ENCODE data around the gene CDC42BPG.

CDC42BPG gene

GRCh38 chr11:64878223-64878493, 33.7 kb upstream of the CDC42BPG start:
- peak in 1 of 2 experiments; percentile 55 for DNase-seq

DNA sequence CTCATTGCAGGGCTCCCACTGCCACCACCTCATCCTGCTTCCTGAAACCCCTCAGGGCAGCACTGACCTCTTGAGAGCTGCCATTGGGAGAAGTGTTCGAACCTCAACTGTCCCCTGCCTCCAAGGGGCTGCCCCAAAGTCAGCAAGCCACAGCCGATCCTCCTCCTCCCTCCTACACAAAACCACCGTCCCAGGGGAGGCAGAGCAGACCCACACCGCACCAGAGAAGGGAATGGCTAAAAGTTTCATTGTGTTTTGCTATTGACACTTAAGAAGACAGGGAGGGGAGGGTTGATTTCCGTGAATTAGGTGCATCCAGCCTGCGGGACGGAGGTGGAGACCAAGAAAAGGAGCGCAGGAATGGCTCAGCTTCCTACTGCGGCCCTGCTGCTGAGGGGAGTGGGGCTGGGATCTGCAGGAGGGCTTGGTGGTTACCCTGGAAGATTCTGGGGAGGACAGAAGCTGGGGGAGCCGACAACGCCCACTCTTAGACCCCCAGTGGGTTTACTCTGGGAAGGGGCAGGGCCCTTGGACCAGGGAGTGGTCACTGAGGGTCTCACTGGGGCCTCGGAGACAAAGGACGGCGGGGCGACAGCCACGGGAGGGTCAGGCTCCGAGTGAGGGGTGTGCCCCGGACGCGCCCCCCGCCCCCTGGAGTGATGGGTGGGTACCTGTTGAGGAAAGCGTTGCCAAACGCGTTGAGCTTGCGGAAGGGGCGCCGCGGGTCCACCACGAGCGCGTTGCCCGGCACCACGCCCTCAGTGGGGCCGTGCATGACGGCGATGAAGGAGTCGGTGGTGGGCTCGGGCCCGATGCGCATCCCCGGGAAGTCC, 33.2 kb upstream of the CDC42BPG start:
- no peak for DNase-seq

GRCh38 chr11:64876835-64877341, 32.4 kb upstream of the CDC42BPG start:
- no peak for DNase-seq

DNA sequence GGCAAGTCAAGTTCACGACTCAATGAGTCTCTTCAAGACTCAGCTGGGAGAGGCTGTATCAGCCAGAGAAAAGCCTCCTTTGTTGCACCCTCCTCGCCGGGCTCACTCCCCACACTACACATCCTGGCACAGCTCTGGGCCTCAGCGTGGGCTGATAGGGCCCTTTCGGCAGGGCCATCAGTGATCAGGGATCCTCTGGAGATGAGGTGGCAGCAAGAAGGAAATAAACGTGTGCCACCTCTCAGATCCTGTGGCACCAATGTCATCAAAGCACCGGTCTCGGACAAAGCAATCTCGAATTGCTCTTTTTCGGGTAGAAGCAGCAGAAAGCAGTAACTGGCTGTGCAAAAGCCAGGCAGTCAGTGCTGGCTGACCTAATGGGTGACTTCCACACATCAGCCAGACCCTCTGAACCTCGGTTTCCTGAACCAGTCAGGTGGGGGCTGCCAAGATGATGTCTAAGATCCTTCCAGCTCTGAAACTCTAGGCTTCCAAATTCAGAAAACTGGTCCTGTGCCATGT, 31.8 kb upstream of the CDC42BPG start:
- DNase-seq = no peak

DNA sequence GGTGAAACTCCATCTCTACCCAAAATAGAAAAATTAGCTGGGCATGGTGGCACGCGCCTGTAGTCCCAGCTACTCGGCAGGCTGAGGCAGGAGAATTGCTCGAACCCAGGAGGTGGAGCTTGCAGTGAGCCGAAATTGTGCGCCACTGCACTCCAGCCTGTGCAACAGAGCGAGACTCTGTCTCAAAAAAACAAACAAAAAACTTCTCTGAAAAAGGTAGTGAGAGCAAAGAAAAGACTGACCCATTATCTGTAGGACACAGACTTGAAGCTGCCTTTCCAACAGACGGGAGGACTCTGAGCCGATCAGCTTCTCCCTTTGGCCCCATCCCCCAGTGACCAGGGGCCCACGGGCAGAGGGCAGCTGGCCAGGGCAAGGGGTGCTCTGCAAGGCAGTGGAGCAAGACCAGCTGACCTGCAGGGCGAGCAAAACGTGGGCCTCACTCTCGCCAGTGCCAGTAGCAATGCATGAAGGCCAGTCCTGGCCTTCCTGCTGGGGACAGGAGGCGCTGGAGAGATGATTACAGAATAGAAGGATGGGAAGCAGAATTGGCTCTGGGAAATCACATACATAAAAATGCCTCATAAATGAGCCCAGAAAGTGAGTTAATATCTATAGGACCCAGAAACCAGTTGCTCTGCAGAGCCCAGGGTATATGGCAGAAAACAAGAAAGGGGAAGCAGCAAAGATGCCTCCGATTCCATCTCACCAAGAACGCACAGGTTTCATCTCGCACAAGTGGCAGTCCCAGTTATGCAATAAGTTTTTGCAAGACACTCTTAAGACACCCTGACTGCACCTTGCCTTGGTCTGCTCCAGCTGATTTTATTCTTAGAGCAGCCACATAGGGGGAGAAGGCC, 31.1 kb upstream of the CDC42BPG start:
- peak in 1 of 2 experiments; percentile 18 for DNase-seq

DNA sequence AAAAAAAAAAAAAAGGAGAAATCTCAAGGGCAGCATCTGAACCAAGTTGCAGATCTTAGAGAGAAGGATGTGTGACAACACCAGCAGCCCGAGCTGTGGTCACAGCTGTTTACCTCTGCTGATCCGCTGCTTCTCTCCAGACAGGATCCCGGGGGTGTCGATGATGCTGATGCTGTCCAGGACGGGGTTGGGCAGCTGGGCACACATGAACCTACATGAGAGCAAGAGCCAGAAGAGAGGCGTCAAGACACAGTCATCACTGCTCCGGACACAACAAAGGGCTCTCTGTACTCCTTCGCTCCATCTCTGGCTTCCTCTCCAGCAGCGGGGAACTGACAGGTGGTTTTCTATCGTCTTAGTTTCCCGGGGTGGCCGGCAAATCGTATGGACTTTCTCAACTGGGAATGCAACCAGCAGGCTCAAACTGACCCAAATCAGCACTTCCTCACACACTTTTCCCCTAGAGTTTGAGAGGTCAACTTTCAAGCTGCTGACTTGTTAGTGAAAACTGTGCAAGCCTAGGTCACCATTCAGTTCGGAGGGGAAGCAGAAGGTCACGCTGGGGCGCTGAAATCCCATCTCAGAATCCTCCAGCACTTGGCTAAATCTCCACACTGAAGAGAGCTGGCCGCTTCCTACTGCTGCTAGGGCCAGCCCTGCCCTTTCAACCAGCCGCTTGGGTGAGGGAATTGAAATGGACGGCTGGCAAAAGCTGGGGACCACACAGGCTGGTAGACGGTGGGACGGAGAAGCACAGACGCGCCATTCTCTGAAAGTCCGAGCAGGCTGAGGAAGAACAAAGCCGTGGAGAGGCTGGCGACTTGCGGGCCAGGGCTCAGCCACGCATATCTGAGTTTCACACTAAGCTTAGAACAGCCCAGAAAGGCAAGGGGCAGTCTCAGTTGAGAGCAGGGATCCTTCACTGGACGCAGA, 30.1 kb upstream of the CDC42BPG start:
- DNase-seq = no peak

- DNase-seq = no peak
These were observed 28.5 kb upstream of the CDC42BPG start for GRCh38 chr11:64872790-64873488.

GRCh38 chr11:64871492-64871891, 27.0 kb upstream of the CDC42BPG start:
- no peak for DNase-seq

DNA sequence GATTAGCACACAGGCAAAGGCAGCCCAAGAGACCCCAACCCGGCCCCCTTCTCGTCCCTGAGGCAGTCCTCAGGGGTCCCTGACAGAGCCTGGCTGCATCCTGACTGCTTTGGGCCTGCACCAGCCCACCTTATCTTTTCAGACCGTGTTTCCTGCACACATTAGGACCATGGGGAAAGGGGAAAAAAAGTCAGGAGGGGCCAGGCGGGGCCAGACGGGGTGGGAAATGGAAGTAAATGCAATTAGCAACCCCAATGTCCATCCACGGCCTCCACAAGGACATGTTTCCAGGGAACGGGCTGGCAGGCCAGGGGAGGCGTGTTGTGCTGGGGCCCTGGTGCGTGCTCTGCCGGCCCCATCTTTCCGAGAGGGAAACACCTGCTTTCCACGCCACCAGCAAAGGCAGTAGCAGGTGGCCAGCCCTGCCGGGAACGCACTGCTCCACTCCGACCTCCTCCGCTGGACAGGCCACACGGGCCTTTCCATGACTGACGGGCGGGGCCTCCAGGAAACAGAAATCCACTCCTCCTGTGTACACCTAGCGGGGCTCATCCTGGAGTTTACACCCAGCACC, 26.5 kb upstream of the CDC42BPG start:
- no peak for DNase-seq

DNA sequence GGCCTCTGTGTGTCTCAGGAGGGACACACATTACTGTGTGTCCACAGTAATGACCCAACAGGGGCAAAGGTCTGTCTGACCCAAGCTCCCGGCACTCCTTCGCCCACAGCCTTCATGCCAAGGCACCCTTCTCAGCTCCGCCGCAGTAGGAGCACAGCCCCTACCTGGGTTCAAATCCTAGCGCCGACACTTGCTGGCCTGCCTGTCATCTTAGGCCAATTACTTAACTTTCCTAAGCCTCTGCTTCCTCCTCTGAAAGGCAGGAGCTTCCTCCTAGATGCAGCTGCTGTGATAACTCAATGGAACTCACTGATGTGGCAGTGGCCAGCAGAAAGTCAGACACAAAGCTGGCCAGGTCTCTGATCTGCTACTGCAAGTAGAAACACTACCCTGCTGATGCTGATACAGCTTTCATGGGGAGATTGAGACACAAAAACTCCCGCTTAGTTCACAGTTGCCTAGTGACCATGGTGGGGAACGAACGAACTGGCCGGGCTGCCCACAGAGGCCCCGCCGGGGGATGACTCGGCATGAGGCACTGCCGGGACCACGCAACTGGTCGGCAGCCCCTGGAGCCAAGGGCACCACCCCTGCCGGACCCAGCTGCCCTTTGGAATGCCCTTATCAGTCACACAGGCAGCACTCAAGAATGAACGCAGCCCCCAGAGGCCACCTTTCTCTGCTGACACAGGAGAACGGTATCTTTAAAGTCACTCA, 25.9 kb upstream of the CDC42BPG start:
- peak in 1 of 2 experiments; percentile 13 for DNase-seq

DNA sequence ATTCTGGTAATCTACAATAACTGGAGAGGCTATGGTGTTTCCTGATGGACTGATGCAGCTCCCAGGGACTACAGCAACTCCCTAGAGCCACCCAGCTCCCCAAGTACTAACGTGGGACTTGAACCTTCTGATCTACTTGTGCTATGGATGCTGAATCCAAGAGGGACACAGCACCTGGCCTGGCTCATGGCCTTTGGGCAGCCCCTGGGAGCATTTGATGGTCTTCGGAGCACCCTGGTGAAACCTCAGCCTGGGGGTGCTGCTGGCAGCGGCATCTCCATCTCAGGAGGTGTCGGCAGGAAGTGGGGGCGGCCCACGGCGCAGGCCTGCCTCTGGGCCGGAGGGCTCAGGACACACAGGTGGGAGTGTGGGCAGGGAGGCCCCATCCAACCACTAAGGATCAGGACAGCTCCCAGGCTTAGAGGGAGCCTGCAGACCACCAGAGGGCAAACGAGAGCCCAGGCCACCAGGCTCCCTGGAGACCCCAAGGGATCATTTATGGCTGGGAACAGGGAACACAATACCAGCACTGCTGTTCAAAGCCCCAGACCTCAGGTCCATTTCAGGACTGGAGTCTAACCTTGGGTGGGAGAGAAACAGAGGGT, 25.2 kb upstream of the CDC42BPG start:
- DNase-seq = no peak

DNA sequence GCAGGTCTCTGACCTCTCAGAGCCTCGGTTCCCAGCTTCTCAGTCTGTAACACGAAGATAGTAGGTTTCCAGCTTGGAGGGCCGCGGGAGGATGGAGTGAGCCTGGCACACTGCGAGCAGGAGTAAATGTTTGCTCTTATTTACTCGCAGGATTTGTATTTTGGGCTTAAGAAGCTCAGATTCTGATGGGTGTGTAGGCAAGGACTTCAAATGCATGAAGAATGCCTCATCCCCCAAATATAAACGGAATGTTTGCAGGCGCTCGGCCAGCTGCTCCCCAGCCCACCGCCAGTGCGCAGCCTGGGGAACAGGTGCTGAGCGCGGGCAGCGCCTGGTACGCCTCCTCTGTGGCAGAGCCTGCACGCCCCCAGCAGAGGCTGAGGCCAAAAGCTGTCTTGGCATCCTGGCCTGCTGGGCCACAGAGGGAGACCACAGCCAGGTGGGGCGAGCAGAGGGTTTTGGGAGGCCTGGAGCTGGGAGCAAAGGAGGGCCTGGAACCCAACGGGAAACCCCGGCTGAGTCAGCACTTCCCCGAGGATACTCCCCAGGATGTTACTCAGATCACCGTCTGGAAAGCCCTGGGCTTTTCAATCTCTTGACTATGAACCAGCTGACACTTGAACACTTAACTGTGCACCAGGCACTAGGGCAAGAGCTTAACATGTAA, 24.6 kb upstream of the CDC42BPG start:
- no peak for DNase-seq

GRCh38 chr11:64867748-64868462, 23.5 kb upstream of the CDC42BPG start:
- DNase-seq = no peak

DNA sequence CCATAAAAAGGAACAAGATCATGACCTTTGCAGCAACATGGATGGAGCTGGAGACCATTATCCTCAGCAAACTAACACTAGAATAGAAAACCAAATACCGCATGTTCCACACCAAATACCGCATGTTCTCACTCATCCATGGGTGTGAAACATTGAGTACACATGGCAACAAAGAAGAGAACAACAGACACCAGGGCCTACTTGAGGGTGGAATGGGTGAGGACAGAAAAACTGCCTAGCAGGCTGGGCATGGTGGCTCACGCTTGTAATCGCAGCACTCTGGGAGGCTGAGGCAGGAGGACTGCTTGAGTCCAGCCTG, 21.7 kb upstream of the CDC42BPG start:
- no peak for DNase-seq

DNA sequence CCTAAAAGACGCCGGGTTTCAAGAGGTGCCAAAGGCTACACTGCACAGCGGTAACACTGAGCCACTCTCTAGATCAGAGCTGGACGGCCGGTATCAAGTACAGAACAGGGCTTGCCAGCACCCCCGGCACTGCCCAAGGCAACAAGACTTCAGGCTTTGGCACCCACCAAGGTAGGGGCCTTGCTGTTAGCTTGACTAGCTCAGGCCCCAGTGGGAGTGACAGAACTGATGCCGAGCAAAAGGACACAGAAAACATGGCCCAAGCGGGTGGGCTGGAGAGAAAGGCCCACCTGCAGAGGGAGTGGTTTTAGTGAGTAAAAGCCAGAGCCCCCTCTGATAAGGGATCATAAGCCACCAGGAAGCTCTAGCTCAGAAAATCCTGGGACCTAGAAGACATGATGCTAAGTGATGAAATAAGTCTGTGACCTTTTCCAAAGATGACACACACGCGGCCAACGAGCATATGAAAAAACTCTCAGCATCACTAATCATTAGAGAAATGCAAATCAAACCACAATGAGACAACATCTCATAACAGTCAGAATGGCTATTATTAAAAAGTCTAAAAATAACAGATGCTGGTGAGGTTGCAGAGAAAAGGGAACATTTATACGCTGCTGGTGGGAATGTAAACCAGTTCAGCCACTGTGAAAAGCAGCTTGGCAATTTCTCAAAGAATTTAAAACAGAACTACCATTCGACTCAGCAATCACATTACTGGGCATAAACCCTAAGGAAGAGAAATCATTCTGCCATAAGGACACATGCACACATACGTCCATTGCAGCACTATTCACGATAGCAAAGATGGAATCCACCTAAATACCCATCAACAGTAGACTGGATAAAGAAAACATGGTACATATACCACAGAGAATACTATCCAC, 21.1 kb upstream of the CDC42BPG start:
- DNase-seq = no peak

DNA sequence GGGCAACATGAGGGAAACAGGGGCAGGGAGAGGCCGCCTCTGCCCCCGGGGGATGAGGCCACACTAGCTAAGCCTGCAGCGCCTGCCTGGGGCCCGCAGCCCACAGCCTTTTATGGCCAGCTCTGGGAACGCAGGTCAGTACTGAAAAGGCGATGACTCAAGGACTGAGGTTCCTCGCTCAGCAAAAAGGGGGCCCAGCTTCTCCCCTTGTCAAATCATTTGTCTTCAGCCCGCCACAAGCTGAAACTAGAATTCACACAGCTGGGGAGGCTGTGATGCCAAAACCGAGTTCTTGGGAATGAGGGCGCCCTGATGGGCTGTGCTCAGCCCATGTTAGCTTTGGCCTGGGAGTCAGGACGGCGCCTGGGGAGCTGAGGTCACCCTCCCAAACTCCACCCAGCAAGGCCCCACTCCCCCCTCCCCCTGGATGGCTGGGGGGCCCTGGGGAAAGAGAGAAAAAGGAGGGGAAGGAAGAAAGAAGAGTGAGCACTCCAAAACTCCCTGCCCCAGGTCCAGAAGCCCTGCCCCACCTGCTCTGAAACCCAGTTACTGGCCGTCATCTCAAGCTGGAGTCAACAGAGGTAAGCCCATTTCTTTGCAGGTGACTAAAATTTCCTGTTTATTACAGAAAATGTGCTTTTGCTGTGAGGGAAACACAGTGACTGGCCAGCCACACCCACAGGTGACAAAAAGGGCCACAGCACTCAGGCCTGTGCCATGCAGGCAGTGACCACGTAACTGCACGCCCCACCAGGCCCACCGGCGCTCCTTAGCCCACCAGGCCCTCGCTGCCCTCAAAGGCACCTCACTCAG, 20.2 kb upstream of the CDC42BPG start:
- no peak for DNase-seq

GRCh38 chr11:64864135-64864472, 19.7 kb upstream of the CDC42BPG start:
- no peak for DNase-seq
